HL-60 (cell line): ENCODE results near the gene B4GALT1.
A peak's percentile ranks its signal among the peaks of the same experiment; 100 is the strongest.

Experiments used
- DNase-seq, 2 experiments: peaks; one replicate each; pipeline ENCODE4 v3.0.0-alpha.2; 2010 to 2020; ENCODE audit warnings: low read depth in 1 of 2, low spot score in 1 of 2
- H3K27ac ChIP-seq: fragments of 250-450 bp; sonication (Bioruptor Pico); replicated peaks from 2 replicates; pipeline ENCODE4 v1.5.1; 2020; ENCODE audit warnings: mild to moderate bottlenecking, moderate library complexity
- H3K27me3 ChIP-seq: fragments of 250-450 bp; sonication (Bioruptor Pico); 2 replicates; pipeline ENCODE4 v1.5.1; 2021; ENCODE audit warnings: mild to moderate bottlenecking, moderate library complexity; ENCODE audit not compliant: insufficient read depth, poor library complexity, severe bottlenecking
- H3K4me3 ChIP-seq: replicated peaks from 2 replicates; pipeline ENCODE4 v1.5.1; 2011; ENCODE audit warnings: mild to moderate bottlenecking, control low read depth, low read length; ENCODE audit not compliant: insufficient read depth
- CTCF ChIP-seq: IDR thresholded peaks from one replicate; pipeline ENCODE4 v1.5.1; 2011; ENCODE audit warnings: low read length, control low read depth, inconsistent platforms; ENCODE audit not compliant: insufficient read depth
- GABPA ChIP-seq: IDR thresholded peaks from 2 replicates; pipeline ENCODE4 v1.6.1; 2012; ENCODE audit warnings: low read depth
- POLR2AphosphoS5 ChIP-seq: IDR thresholded peaks from 2 replicates; pipeline ENCODE4 v1.6.1; 2012; ENCODE audit warnings: low read depth
- REST ChIP-seq: IDR thresholded peaks from 2 replicates; pipeline ENCODE4 v1.6.1; 2012; ENCODE audit warnings: low read depth; ENCODE audit not compliant: insufficient replicate concordance
- SPI1 ChIP-seq: IDR thresholded peaks from 2 replicates; pipeline ENCODE4 v1.6.1; 2012; ENCODE audit warnings: low read depth, mild to moderate bottlenecking, borderline replicate concordance

Gene B4GALT1

GRCh38 chr9:33127881-33128280 lies 39.3 kb downstream of the B4GALT1 start:
- H3K27me3 ChIP-seq: no peaks in the 10 kb centered on the region
- no peak overlapping the region for H3K4me3 ChIP-seq
- DNase-seq: no peak
- no peak for TF ChIP-seq CTCF
- TF ChIP-seq SPI1: no peak
- no peak for TF ChIP-seq REST
- no peak for TF ChIP-seq GABPA
- no peak for TF ChIP-seq POLR2AphosphoS5
- H3K27ac ChIP-seq: no peak overlapping the region

GRCh38 chr9:33125871-33126823 lies 41.0 kb downstream of the B4GALT1 start:
- H3K27me3 ChIP-seq: no peaks in the 10 kb centered on the region
- no peak overlapping the region; the same call in 1 of the 2 replicates for H3K27ac ChIP-seq
- no peak overlapping the region for H3K4me3 ChIP-seq
- no peak for TF ChIP-seq CTCF
- TF ChIP-seq POLR2AphosphoS5: no peak
- TF ChIP-seq GABPA: no peak
- no peak for TF ChIP-seq SPI1
- TF ChIP-seq REST: no peak
- DNase-seq: peak in 1 of 2 experiments; percentile 37

- Histone ChIP-seq H3K4me3 (no peak overlapping the region), H3K27me3 (no peaks in the 10 kb centered on the region), H3K27ac (no peak overlapping the region)
- TF ChIP-seq POLR2AphosphoS5 (no peak), GABPA (no peak), SPI1 (no peak), REST (no peak), CTCF (no peak)
- no peak for DNase-seq
Observed at GRCh38 chr9:33125461-33125860, 41.7 kb downstream of the B4GALT1 start.
